GM23338 (cell line): ENCODE data around the gene PLEKHH3. TPM values are rescaled to one million over a fixed set of nuclear protein-coding genes. Genes with fewer than 3 reads are reported as not detected.

Source experiments
- ATAC-seq: fragments of 200-7000 bp; cut with Tn5 transposase; 3 replicates; pipeline ENCODE4 v1.9.1; 2020
- DNase-seq: peaks from one replicate; pipeline ENCODE4 v3.0.0-alpha.2; 2015; ENCODE audit warnings: low spot score
- H2AFZ ChIP-seq: fragments of 200-600 bp; sonication (generic); 2 replicates; pipeline ENCODE4 v1.8.0; 2016; ENCODE audit warnings: antibody characterized with exemption, mild to moderate bottlenecking, moderate library complexity
- H3F3A ChIP-seq: fragments of 200-600 bp; sonication (generic); replicated peaks from 2 replicates; pipeline ENCODE4 v1.8.0; 2017; ENCODE audit warnings: antibody characterized with exemption, mixed run types, low read depth
- H3K27ac ChIP-seq: fragments of 200-600 bp; sonication (generic); 2 replicates; pipeline ENCODE4 v1.6.1; 2016; ENCODE audit warnings: low read depth
- H3K27me3 ChIP-seq: fragments of 200-600 bp; sonication (generic); 2 replicates; pipeline ENCODE4 v1.8.0; 2016; ENCODE audit warnings: mild to moderate bottlenecking, mixed run types, moderate library complexity; ENCODE audit not compliant: insufficient read depth
- H3K36me3 ChIP-seq: fragments of 200-600 bp; sonication (generic); 2 replicates; pipeline ENCODE4 v1.8.0; 2016; ENCODE audit warnings: mild to moderate bottlenecking; ENCODE audit not compliant: insufficient read depth
- H3K4me1 ChIP-seq: fragments of 200-600 bp; sonication (generic); 2 replicates; pipeline ENCODE4 v1.8.0; 2016; ENCODE audit warnings: mild to moderate bottlenecking, moderate library complexity; ENCODE audit not compliant: insufficient read depth
- H3K4me2 ChIP-seq: fragments of 200-600 bp; sonication (generic); 2 replicates; pipeline ENCODE4 v1.7.1; 2017; ENCODE audit warnings: mixed run types
- H3K4me3 ChIP-seq: fragments of 200-600 bp; sonication (generic); 2 replicates; pipeline ENCODE4 v1.6.1; 2016; ENCODE audit warnings: mixed run types
- H3K79me2 ChIP-seq: fragments of 200-600 bp; sonication (generic); replicated peaks from 2 replicates; pipeline ENCODE4 v1.8.0; 2017; ENCODE audit warnings: mild to moderate bottlenecking; ENCODE audit not compliant: insufficient read depth
- H3K9me2 ChIP-seq: fragments of 200-600 bp; sonication (generic); 2 replicates; pipeline ENCODE4 v1.8.0; 2017; ENCODE audit not compliant: insufficient read depth
- H4K20me1 ChIP-seq: fragments of 200-600 bp; sonication (generic); replicated peaks from 2 replicates; pipeline ENCODE4 v1.8.0; 2017; ENCODE audit warnings: mild to moderate bottlenecking; ENCODE audit not compliant: insufficient read depth
- H3K27ac Mint-ChIP-seq: 2 replicates; pipeline ENCODE4 v1.8.0; 2020; ENCODE audit warnings: inconsistent platforms, mild to moderate bottlenecking, moderate library complexity, mixed read lengths
- H3K27me3 Mint-ChIP-seq: 3 replicates; pipeline ENCODE4 v1.8.0; 2022; ENCODE audit warnings: low read depth, mild to moderate bottlenecking, moderate library complexity, mixed read lengths, inconsistent platforms; ENCODE audit not compliant: insufficient read depth, poor library complexity
- H3K36me3 Mint-ChIP-seq: 3 replicates; pipeline ENCODE4 v1.8.0; 2021; ENCODE audit warnings: low read depth, mild to moderate bottlenecking, inconsistent platforms, moderate library complexity, mixed read lengths
- H3K4me1 Mint-ChIP-seq: 3 replicates; pipeline ENCODE4 v1.8.0; 2020; ENCODE audit warnings: mild to moderate bottlenecking, inconsistent platforms, mixed read lengths
- H3K4me3 Mint-ChIP-seq: 3 replicates; pipeline ENCODE4 v1.8.0; 2021; ENCODE audit warnings: moderate library complexity, mild to moderate bottlenecking, inconsistent platforms, mixed read lengths
- H3K9me3 Mint-ChIP-seq: 3 replicates; pipeline ENCODE4 v1.8.0; 2020; ENCODE audit warnings: moderate library complexity, mild to moderate bottlenecking, inconsistent platforms, mixed read lengths
- CREB1 ChIP-seq: fragments of 250-450 bp; sonication (Bioruptor Pico); IDR thresholded peaks from 2 replicates; pipeline ENCODE4 v1.5.0; 2020; ENCODE audit warnings: low read depth, mild to moderate bottlenecking, moderate library complexity
- EZH2 ChIP-seq: fragments of 200-600 bp; sonication (generic); IDR thresholded peaks from one replicate; pipeline ENCODE4 v1.8.0; 2017; ENCODE audit warnings: antibody characterized with exemption, mild to moderate bottlenecking, low read depth; ENCODE audit not compliant: unreplicated experiment
- EZH2phosphoT487 ChIP-seq: fragments of 200-600 bp; sonication (generic); IDR thresholded peaks from one replicate; pipeline ENCODE4 v1.8.1; 2018; ENCODE audit warnings: antibody characterized with exemption; ENCODE audit not compliant: unreplicated experiment
- JUNB ChIP-seq: IDR thresholded peaks from one replicate; pipeline ENCODE4 v1.6.1; 2016; ENCODE audit warnings: antibody characterized with exemption; ENCODE audit not compliant: unreplicated experiment
- NANOG ChIP-seq: IDR thresholded peaks from 2 replicates; pipeline ENCODE4 v1.6.1; 2016; ENCODE audit warnings: antibody characterized with exemption, borderline replicate concordance
- POLR2AphosphoS5 ChIP-seq: IDR thresholded peaks from 2 replicates; pipeline ENCODE4 v1.6.1; 2016; ENCODE audit warnings: antibody characterized with exemption, low read depth
- STAT1 ChIP-seq: IDR thresholded peaks from one replicate; pipeline ENCODE4 v1.6.1; 2016; ENCODE audit warnings: antibody characterized with exemption; ENCODE audit not compliant: unreplicated experiment
- ZNF114 ChIP-seq: fragments of 250-450 bp; sonication (Bioruptor Pico); IDR thresholded peaks from 2 replicates; pipeline ENCODE4 v1.5.0; 2020; ENCODE audit warnings: mild to moderate bottlenecking, moderate library complexity
- ZNF331 ChIP-seq: fragments of 250-450 bp; sonication (Bioruptor Pico); IDR thresholded peaks from 2 replicates; pipeline ENCODE4 v1.5.0; 2020; ENCODE audit warnings: low read depth, mild to moderate bottlenecking, moderate library complexity
- polyA plus RNA-seq: library from polyadenylated mRNA; unstranded; fragments of >200 nt; fragmentation: Nextera tagmentation; extraction: Ambion mirVana; gene quantifications from 2 replicates; pipeline ENCODE4 v1.2.1, GENCODE V29; 2016
- total RNA-seq: library from RNA; depleted of rRNA; stranded (reverse); fragments of >200 nt; shearing (Covaris generic); gene quantifications from 2 replicates; pipeline ENCODE4 v1.2.3, GENCODE V29; 2014
- TF ChIP-seq, protein P1 (sequence below): IDR thresholded peaks from 2 replicates; pipeline ENCODE4 v1.6.1; 2016; ENCODE audit warnings: antibody characterized with exemption
- TF ChIP-seq, protein P2 (sequence below): fragments of 250-450 bp; sonication (Bioruptor Pico); IDR thresholded peaks from 2 replicates; pipeline ENCODE4 v1.5.0; 2020; ENCODE audit warnings: mild to moderate bottlenecking, moderate library complexity
- TF ChIP-seq, protein P3 (sequence below), 2 experiments: fragments of 200-600 bp in 1 of 2; sonication (generic) in 1 of 2; conservative IDR thresholded peaks; 2 replicates each; pipeline versions ENCODE4 v1.5.1 to v1.6.1; 2016 to 2017; ENCODE audit warnings: antibody characterized with exemption in 2 of 2, low read depth in 2 of 2, mild to moderate bottlenecking in 2 of 2, moderate library complexity in 1 of 2
- TF ChIP-seq, protein P4 (sequence below): IDR thresholded peaks from one replicate; pipeline ENCODE4 v1.6.1; 2018; ENCODE audit warnings: antibody characterized with exemption; ENCODE audit not compliant: unreplicated experiment

The PLEKHH3 gene
- total and polyA plus RNA-seq, 2 experiments from 2014 or later = 10.9 to 24.2 TPM

DNA sequence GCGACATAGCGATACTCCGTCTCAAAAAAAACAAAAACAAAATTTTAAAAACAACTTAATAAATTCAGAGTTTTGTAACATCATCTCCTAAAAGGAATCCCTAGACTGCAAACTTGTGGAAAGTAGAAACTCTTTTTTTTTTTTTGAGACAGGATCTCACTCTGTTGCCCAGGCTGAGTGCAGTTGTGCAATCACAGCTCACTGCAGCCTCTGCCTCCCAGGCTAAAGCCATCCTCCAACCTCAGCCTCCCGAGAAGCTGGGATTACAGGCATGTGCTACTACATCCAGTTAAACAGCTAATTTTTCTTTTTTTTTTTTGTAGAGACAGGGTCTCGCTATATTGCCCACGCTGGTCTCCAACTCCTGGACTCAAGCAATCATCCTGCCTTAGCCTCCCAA is 48.3 kb upstream of the PLEKHH3 start:
- no peak overlapping the region for H2AFZ ChIP-seq
- no peak overlapping the region for H3K4me2 ChIP-seq
- H3K27ac Mint-ChIP-seq = no peak overlapping the region
- no peaks in the 10 kb centered on the region for H3K4me1 ChIP-seq
- TF ChIP-seq, protein P1, sequence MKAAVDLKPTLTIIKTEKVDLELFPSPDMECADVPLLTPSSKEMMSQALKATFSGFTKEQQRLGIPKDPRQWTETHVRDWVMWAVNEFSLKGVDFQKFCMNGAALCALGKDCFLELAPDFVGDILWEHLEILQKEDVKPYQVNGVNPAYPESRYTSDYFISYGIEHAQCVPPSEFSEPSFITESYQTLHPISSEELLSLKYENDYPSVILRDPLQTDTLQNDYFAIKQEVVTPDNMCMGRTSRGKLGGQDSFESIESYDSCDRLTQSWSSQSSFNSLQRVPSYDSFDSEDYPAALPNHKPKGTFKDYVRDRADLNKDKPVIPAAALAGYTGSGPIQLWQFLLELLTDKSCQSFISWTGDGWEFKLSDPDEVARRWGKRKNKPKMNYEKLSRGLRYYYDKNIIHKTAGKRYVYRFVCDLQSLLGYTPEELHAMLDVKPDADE = no peak
- TF ChIP-seq POLR2AphosphoS5 = no peak
- TF ChIP-seq EZH2phosphoT487 = no peak
- TF ChIP-seq, protein P2, sequence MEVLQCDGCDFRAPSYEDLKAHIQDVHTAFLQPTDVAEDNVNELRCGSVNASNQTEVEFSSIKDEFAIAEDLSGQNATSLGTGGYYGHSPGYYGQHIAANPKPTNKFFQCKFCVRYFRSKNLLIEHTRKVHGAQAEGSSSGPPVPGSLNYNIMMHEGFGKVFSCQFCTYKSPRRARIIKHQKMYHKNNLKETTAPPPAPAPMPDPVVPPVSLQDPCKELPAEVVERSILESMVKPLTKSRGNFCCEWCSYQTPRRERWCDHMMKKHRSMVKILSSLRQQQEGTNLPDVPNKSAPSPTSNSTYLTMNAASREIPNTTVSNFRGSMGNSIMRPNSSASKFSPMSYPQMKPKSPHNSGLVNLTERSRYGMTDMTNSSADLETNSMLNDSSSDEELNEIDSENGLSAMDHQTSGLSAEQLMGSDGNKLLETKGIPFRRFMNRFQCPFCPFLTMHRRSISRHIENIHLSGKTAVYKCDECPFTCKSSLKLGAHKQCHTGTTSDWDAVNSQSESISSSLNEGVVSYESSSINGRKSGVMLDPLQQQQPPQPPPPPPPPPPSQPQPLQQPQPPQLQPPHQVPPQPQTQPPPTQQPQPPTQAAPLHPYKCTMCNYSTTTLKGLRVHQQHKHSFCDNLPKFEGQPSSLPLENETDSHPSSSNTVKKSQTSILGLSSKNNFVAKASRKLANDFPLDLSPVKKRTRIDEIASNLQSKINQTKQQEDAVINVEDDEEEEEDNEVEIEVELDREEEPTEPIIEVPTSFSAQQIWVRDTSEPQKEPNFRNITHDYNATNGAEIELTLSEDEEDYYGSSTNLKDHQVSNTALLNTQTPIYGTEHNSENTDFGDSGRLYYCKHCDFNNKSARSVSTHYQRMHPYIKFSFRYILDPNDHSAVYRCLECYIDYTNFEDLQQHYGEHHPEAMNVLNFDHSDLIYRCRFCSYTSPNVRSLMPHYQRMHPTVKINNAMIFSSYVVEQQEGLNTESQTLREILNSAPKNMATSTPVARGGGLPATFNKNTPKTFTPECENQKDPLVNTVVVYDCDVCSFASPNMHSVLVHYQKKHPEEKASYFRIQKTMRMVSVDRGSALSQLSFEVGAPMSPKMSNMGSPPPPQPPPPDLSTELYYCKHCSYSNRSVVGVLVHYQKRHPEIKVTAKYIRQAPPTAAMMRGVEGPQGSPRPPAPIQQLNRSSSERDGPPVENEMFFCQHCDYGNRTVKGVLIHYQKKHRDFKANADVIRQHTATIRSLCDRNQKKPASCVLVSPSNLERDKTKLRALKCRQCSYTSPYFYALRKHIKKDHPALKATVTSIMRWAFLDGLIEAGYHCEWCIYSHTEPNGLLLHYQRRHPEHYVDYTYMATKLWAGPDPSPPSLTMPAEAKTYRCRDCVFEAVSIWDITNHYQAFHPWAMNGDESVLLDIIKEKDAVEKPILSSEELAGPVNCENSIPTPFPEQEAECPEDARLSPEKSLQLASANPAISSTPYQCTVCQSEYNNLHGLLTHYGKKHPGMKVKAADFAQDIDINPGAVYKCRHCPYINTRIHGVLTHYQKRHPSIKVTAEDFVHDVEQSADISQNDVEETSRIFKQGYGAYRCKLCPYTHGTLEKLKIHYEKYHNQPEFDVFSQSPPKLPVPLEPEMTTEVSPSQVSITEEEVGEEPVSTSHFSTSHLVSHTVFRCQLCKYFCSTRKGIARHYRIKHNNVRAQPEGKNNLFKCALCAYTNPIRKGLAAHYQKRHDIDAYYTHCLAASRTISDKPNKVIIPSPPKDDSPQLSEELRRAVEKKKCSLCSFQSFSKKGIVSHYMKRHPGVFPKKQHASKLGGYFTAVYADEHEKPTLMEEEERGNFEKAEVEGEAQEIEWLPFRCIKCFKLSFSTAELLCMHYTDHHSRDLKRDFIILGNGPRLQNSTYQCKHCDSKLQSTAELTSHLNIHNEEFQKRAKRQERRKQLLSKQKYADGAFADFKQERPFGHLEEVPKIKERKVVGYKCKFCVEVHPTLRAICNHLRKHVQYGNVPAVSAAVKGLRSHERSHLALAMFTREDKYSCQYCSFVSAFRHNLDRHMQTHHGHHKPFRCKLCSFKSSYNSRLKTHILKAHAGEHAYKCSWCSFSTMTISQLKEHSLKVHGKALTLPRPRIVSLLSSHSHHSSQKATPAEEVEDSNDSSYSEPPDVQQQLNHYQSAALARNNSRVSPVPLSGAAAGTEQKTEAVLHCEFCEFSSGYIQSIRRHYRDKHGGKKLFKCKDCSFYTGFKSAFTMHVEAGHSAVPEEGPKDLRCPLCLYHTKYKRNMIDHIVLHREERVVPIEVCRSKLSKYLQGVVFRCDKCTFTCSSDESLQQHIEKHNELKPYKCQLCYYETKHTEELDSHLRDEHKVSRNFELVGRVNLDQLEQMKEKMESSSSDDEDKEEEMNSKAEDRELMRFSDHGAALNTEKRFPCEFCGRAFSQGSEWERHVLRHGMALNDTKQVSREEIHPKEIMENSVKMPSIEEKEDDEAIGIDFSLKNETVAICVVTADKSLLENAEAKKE (CRISPR knock-in tag) = no peak
- TF ChIP-seq, protein P3, sequence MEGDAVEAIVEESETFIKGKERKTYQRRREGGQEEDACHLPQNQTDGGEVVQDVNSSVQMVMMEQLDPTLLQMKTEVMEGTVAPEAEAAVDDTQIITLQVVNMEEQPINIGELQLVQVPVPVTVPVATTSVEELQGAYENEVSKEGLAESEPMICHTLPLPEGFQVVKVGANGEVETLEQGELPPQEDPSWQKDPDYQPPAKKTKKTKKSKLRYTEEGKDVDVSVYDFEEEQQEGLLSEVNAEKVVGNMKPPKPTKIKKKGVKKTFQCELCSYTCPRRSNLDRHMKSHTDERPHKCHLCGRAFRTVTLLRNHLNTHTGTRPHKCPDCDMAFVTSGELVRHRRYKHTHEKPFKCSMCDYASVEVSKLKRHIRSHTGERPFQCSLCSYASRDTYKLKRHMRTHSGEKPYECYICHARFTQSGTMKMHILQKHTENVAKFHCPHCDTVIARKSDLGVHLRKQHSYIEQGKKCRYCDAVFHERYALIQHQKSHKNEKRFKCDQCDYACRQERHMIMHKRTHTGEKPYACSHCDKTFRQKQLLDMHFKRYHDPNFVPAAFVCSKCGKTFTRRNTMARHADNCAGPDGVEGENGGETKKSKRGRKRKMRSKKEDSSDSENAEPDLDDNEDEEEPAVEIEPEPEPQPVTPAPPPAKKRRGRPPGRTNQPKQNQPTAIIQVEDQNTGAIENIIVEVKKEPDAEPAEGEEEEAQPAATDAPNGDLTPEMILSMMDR (conservative IDR thresholded peaks at IDR 0.05; ENCODE audit: low read depth in 2 of 2) = no peak
- TF ChIP-seq, protein P4, sequence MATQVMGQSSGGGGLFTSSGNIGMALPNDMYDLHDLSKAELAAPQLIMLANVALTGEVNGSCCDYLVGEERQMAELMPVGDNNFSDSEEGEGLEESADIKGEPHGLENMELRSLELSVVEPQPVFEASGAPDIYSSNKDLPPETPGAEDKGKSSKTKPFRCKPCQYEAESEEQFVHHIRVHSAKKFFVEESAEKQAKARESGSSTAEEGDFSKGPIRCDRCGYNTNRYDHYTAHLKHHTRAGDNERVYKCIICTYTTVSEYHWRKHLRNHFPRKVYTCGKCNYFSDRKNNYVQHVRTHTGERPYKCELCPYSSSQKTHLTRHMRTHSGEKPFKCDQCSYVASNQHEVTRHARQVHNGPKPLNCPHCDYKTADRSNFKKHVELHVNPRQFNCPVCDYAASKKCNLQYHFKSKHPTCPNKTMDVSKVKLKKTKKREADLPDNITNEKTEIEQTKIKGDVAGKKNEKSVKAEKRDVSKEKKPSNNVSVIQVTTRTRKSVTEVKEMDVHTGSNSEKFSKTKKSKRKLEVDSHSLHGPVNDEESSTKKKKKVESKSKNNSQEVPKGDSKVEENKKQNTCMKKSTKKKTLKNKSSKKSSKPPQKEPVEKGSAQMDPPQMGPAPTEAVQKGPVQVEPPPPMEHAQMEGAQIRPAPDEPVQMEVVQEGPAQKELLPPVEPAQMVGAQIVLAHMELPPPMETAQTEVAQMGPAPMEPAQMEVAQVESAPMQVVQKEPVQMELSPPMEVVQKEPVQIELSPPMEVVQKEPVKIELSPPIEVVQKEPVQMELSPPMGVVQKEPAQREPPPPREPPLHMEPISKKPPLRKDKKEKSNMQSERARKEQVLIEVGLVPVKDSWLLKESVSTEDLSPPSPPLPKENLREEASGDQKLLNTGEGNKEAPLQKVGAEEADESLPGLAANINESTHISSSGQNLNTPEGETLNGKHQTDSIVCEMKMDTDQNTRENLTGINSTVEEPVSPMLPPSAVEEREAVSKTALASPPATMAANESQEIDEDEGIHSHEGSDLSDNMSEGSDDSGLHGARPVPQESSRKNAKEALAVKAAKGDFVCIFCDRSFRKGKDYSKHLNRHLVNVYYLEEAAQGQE = no peak
- no peak for TF ChIP-seq ZNF114 (CRISPR knock-in tag)
- TF ChIP-seq EZH2 = no peak
- no peak for TF ChIP-seq CREB1 (CRISPR knock-in tag)
- TF ChIP-seq NANOG = no peak
- no peak for TF ChIP-seq ZNF331 (CRISPR knock-in tag)
- TF ChIP-seq JUNB = no peak
- TF ChIP-seq STAT1 = no peak
- H3K4me1 Mint-ChIP-seq = no peaks in the 10 kb centered on the region
- H3K9me3 Mint-ChIP-seq = no peaks in the 10 kb centered on the region
- 0 out of 2 replicates have a peak, but pooled peaks cover 3% of the 10 kb centered on the region for H4K20me1 ChIP-seq
- no peaks in the 10 kb centered on the region for H3K27me3 Mint-ChIP-seq
- DNase-seq = no peak
- H3K4me3 Mint-ChIP-seq = no peak overlapping the region
- H3K36me3 Mint-ChIP-seq = peaks cover 37% of the 10 kb centered on the region
- H3K36me3 ChIP-seq = peaks cover 11% of the 10 kb centered on the region
- ATAC-seq = no peak
- no peak overlapping the region for H3K27ac ChIP-seq
- no peaks in the 10 kb centered on the region for H3F3A ChIP-seq
- no peaks in the 10 kb centered on the region for H3K27me3 ChIP-seq
- no peaks in the 10 kb centered on the region for H3K9me2 ChIP-seq
- H3K4me3 ChIP-seq = no peak overlapping the region
- no peaks in the 10 kb centered on the region for H3K79me2 ChIP-seq
